Tibial nerve (tissue), 4 donors: ENCODE results near the gene RUFY4. TPM values are rescaled to one million over a fixed set of nuclear protein-coding genes. Genes with fewer than 3 reads are reported as not detected.
A peak's percentile ranks its signal among the peaks of the same experiment; 100 is the strongest.

Experiments
- DNase-seq, 2 donors: peaks; one replicate each; pipeline ENCODE4 v3.0.0-alpha.2; 2019; ENCODE audit warnings: low spot score in 2 of 2
- H3K27ac ChIP-seq, 4 donors: fragments of 200-600 bp; sonication (generic) in 3 of 4; one replicate each; pipeline ENCODE4 v1.5.1; 2017 to 2019; ENCODE audit warnings: mild to moderate bottlenecking in 1 of 4
- H3K27me3 ChIP-seq, 2 donors: fragments of 200-600 bp; sonication (generic) in 1 of 2; one replicate each; pipeline versions ENCODE4 v1.5.1 to v1.6.0; 2017 to 2019
- H3K36me3 ChIP-seq, 3 donors: fragments of 200-600 bp; sonication (generic); one replicate each; pipeline ENCODE4 v1.5.1; 2018 to 2019
- H3K4me1 ChIP-seq, 4 donors: fragments of 200-600 bp; sonication (generic) in 3 of 4; one replicate each; pipeline ENCODE4 v1.5.1; 2017 to 2019
- H3K4me3 ChIP-seq, 4 donors: fragments of 200-600 bp; sonication (generic) in 3 of 4; one replicate each; pipeline ENCODE4 v1.5.1; 2017 to 2019; ENCODE audit warnings: mild to moderate bottlenecking in 1 of 4, moderate library complexity in 1 of 4
- H3K9me3 ChIP-seq, 4 donors: fragments of 200-600 bp; sonication (generic) in 3 of 4; one replicate each; pipeline ENCODE4 v1.5.1; 2017 to 2019
- CTCF ChIP-seq, 5 experiments: fragments of 200-600 bp in 3 of 5; fragments of 450-650 bp in 2 of 5; sonication (generic) in 3 of 5; IDR thresholded peaks; one replicate each; pipeline ENCODE4 v1.5.1; 2016 to 2019; ENCODE audit warnings: antibody characterized with exemption in 5 of 5, mild to moderate bottlenecking in 3 of 5, moderate library complexity in 2 of 5
- EP300 ChIP-seq, 2 donors: sonication (generic); formaldehyde crosslinking; IDR thresholded peaks; one replicate each; pipeline ENCODE4 v1.6.1; 2017; ENCODE audit warnings: antibody characterized with exemption in 2 of 2, mild to moderate bottlenecking in 1 of 2
- POLR2A ChIP-seq, 2 donors: fragments of 450-650 bp; IDR thresholded peaks; one replicate each; pipeline ENCODE4 v1.6.1; 2017; ENCODE audit warnings: antibody characterized with exemption in 2 of 2, mild to moderate bottlenecking in 2 of 2, moderate library complexity in 2 of 2
- WGBS, 2 donors: methylation state at CpG; one replicate each; pipeline ENCODE4 v1.1.5; 2018; 5-methylcytosine and 5-hydroxymethylcytosine counted together
- total RNA-seq, 4 donors: library from RNA; depleted of rRNA; stranded (reverse); fragments of >200 nt; gene quantifications; one replicate each; pipeline ENCODE4 v1.1.0, GENCODE V29; 2016

The RUFY4 gene
- total RNA-seq, 4 donors from 2014 or later: not detected

- no peak overlapping the region for H3K4me3 ChIP-seq
- no peak for TF ChIP-seq EP300 (IDR thresholded peaks at IDR 0.05)
- no peak for TF ChIP-seq CTCF (IDR thresholded peaks at IDR 0.05)
- TF ChIP-seq POLR2A (IDR thresholded peaks at IDR 0.05): no peak
- no peaks in the 10 kb centered on the region for H3K36me3 ChIP-seq
- WGBS, 2 donors: 70 to 78% methylated on average over 6 to 7 of the region's 7 CpGs
- H3K4me1 ChIP-seq: peaks cover 0 to 27% (median 4%) of the 10 kb centered on the region in 4 donors
- H3K9me3 ChIP-seq: no peaks in the 10 kb centered on the region
- H3K27ac ChIP-seq: no peak overlapping the region
- DNase-seq: no peak
- no peaks in the 10 kb centered on the region for H3K27me3 ChIP-seq
Observed at GRCh38 chr2:218031771-218032257, 37.2 kb upstream of the RUFY4 start.

GRCh38 chr2:218032336-218033171 is 36.5 kb upstream of the RUFY4 start:
- Histone ChIP-seq H3K4me1 (peaks cover 0 to 27% (median 4%) of the 10 kb centered on the region in 4 donors), H3K9me3 (no peaks in the 10 kb centered on the region), H3K4me3 (no peak overlapping the region), H3K36me3 (no peaks in the 10 kb centered on the region), H3K27me3 (no peaks in the 10 kb centered on the region), H3K27ac (no peak overlapping the region)
- DNase-seq: no peak
- TF ChIP-seq EP300 (IDR thresholded peaks at IDR 0.05) (no peak), CTCF (IDR thresholded peaks at IDR 0.05) (no peak), POLR2A (IDR thresholded peaks at IDR 0.05) (no peak)
- WGBS, 2 donors: 85% methylated on average over 9 to 12 of the region's 12 CpGs

- H3K27ac ChIP-seq: no peak overlapping the region
- 31 to 36% methylated on average over 1 of the region's 1 CpG for WGBS, 2 donors
- no peak for TF ChIP-seq POLR2A (IDR thresholded peaks at IDR 0.05)
- no peak for TF ChIP-seq CTCF (IDR thresholded peaks at IDR 0.05)
- no peak for TF ChIP-seq EP300 (IDR thresholded peaks at IDR 0.05)
- DNase-seq: no peak
- peaks cover 0 to 27% (median 4%) of the 10 kb centered on the region in 4 donors for H3K4me1 ChIP-seq
- no peaks in the 10 kb centered on the region for H3K27me3 ChIP-seq
- H3K36me3 ChIP-seq: no peaks in the 10 kb centered on the region
- no peaks in the 10 kb centered on the region for H3K9me3 ChIP-seq
- H3K4me3 ChIP-seq: no peak overlapping the region
Observed at GRCh38 chr2:218033208-218033589, 35.9 kb upstream of the RUFY4 start.

- Histone ChIP-seq H3K27ac (no peak overlapping the region), H3K4me3 (peak overlapping the region in 2 of 4 donors; percentile 30 to 36), H3K9me3 (no peaks in the 10 kb centered on the region), H3K27me3 (no peaks in the 10 kb centered on the region), H3K36me3 (no peaks in the 10 kb centered on the region), H3K4me1 (peaks cover 0 to 26% (median 4%) of the 10 kb centered on the region in 4 donors)
- no peak for TF ChIP-seq POLR2A (IDR thresholded peaks at IDR 0.05)
- TF ChIP-seq EP300 (IDR thresholded peaks at IDR 0.05): no peak
- no peak for TF ChIP-seq CTCF (IDR thresholded peaks at IDR 0.05)
- WGBS, 2 donors: 37 to 53% methylated on average over 17 to 45 of the region's 45 CpGs
- no peak for DNase-seq
Observed at GRCh38 chr2:218033590-218034496, 35.2 kb upstream of the RUFY4 start.
